Subcutaneous abdominal adipose tissue (tissue), 5 donors: ENCODE results near the gene CETN1.

Experiments used
- H3K27ac ChIP-seq: one replicate; pipeline ENCODE4 v1.7.0; 2013; ENCODE audit warnings: low read depth, mild to moderate bottlenecking, inconsistent platforms, low read length, moderate library complexity
- H3K27me3 ChIP-seq, 5 donors: one replicate each; pipeline ENCODE4 v1.7.0; 2013; ENCODE audit warnings: low read length in 5 of 5, inconsistent platforms in 1 of 5; ENCODE audit not compliant: control insufficient read depth in 5 of 5, insufficient read depth in 4 of 5
- H3K36me3 ChIP-seq, 5 donors: one replicate each; pipeline ENCODE4 v1.7.0; 2013; ENCODE audit warnings: low read length in 5 of 5; ENCODE audit not compliant: control insufficient read depth in 5 of 5, insufficient read depth in 5 of 5
- H3K4me1 ChIP-seq, 5 donors: one replicate each; pipeline ENCODE4 v1.7.0; 2013; ENCODE audit warnings: low read length in 5 of 5, mild to moderate bottlenecking in 3 of 5, moderate library complexity in 1 of 5; ENCODE audit not compliant: control insufficient read depth in 5 of 5, insufficient read depth in 5 of 5
- H3K4me3 ChIP-seq, 5 donors: one replicate each; pipeline ENCODE4 v1.7.0; 2013; ENCODE audit warnings: low read length in 5 of 5, low read depth in 1 of 5
- H3K9ac ChIP-seq, 5 donors: one replicate each; pipeline ENCODE4 v1.7.0; 2013; ENCODE audit warnings: low read length in 5 of 5, mild to moderate bottlenecking in 4 of 5, moderate library complexity in 3 of 5
- H3K9me3 ChIP-seq, 5 donors: one replicate each; pipeline ENCODE4 v1.7.0; 2013; ENCODE audit warnings: low read length in 5 of 5; ENCODE audit not compliant: control insufficient read depth in 5 of 5
- donor health status: healthy.
- donor health status: healthy.
- donor health status: healthy.
- donor health status: healthy.
- donor health status: healthy.

The CETN1 gene

GRCh38 chr18:617970-618504, 37.9 kb downstream of the CETN1 start:
- Histone ChIP-seq H3K9me3 (no peaks in the 10 kb centered on the region), H3K4me3 (no peak overlapping the region), H3K27me3 (peaks cover 0 to 2% (median 0%) of the 10 kb centered on the region in 5 donors), H3K4me1 (peaks cover 0 to 5% (median 0%) of the 10 kb centered on the region in 5 donors), H3K27ac (no peak overlapping the region), H3K9ac (no peak overlapping the region), H3K36me3 (no peaks in the 10 kb centered on the region)

GRCh38 chr18:618618-619017, 38.4 kb downstream of the CETN1 start:
- Histone ChIP-seq H3K4me1 (peaks cover 0 to 5% (median 0%) of the 10 kb centered on the region in 5 donors), H3K9me3 (no peaks in the 10 kb centered on the region), H3K4me3 (no peak overlapping the region), H3K27me3 (peaks cover 0 to 3% (median 0%) of the 10 kb centered on the region in 5 donors), H3K9ac (no peak overlapping the region), H3K36me3 (no peaks in the 10 kb centered on the region), H3K27ac (no peak overlapping the region)

- Histone ChIP-seq H3K9me3 (no peaks in the 10 kb centered on the region), H3K27ac (no peak overlapping the region), H3K4me1 (peaks cover 0 to 3% (median 0%) of the 10 kb centered on the region in 5 donors), H3K27me3 (peaks cover 0 to 5% (median 0%) of the 10 kb centered on the region in 5 donors), H3K36me3 (no peaks in the 10 kb centered on the region), H3K9ac (no peak overlapping the region), H3K4me3 (no peak overlapping the region)
Observed at GRCh38 chr18:621291-622043, 41.3 kb downstream of the CETN1 start.

- Histone ChIP-seq H3K4me3 (no peak overlapping the region), H3K9me3 (no peaks in the 10 kb centered on the region), H3K9ac (no peak overlapping the region), H3K27me3 (peaks cover 0 to 5% (median 0%) of the 10 kb centered on the region in 5 donors), H3K4me1 (peaks cover 0 to 3% (median 0%) of the 10 kb centered on the region in 5 donors), H3K36me3 (no peaks in the 10 kb centered on the region), H3K27ac (no peak overlapping the region)
Observed at GRCh38 chr18:622289-622688, 42.1 kb downstream of the CETN1 start.

GRCh38 chr18:623761-624620, 43.8 kb downstream of the CETN1 start:
- H3K36me3 ChIP-seq: no peaks in the 10 kb centered on the region
- H3K4me1 ChIP-seq: peaks cover 0 to 3% (median 0%) of the 10 kb centered on the region in 5 donors
- H3K27me3 ChIP-seq: peaks cover 0 to 5% (median 0%) of the 10 kb centered on the region in 5 donors
- H3K27ac ChIP-seq: no peak overlapping the region
- H3K4me3 ChIP-seq: no peak overlapping the region
- H3K9ac ChIP-seq: peak overlapping the region in 1 of 5 donors; percentile 11
- H3K9me3 ChIP-seq: no peaks in the 10 kb centered on the region

GRCh38 chr18:627231-627630, 47.1 kb downstream of the CETN1 start:
- no peaks in the 10 kb centered on the region for H3K9me3 ChIP-seq
- no peak overlapping the region for H3K4me3 ChIP-seq

GRCh38 chr18:629269-630150, 49.3 kb downstream of the CETN1 start:
- Histone ChIP-seq H3K9ac (no peak overlapping the region), H3K27ac (no peak overlapping the region), H3K9me3 (no peaks in the 10 kb centered on the region), H3K27me3 (peaks cover 0 to 2% (median 0%) of the 10 kb centered on the region in 5 donors), H3K36me3 (no peaks in the 10 kb centered on the region), H3K4me1 (no peaks in the 10 kb centered on the region), H3K4me3 (no peak overlapping the region)

More at GRCh38 chr18:627231-627630, 47.1 kb downstream of the CETN1 start:
- no peak overlapping the region for H3K9ac ChIP-seq
- H3K27me3 ChIP-seq: peaks cover 0 to 5% (median 0%) of the 10 kb centered on the region in 5 donors
- H3K27ac ChIP-seq: no peak overlapping the region
- peaks cover 0 to 3% (median 0%) of the 10 kb centered on the region in 5 donors for H3K4me1 ChIP-seq
- H3K36me3 ChIP-seq: no peaks in the 10 kb centered on the region

- Histone ChIP-seq H3K27me3 (peaks cover 0 to 2% (median 0%) of the 10 kb centered on the region in 5 donors), H3K36me3 (no peaks in the 10 kb centered on the region), H3K9me3 (no peaks in the 10 kb centered on the region), H3K27ac (no peak overlapping the region), H3K4me3 (no peak overlapping the region), H3K4me1 (no peaks in the 10 kb centered on the region), H3K9ac (no peak overlapping the region)
Observed at GRCh38 chr18:631560-631959, 51.4 kb downstream of the CETN1 start.
